SU-DHL-6 (cell line): ENCODE measurements around the gene CLTRN.
"Not testable (repeated sequence)": the region's sequence is repeated elsewhere in the genome, so short reads cannot be mapped to it uniquely, and the experiment has no call there.

Experiments
- H2AFZ ChIP-seq: fragments of 200-600 bp; sonication (generic); 2 replicates; pipeline ENCODE4 v1.6.1; 2014; ENCODE audit warnings: low read depth, mild to moderate bottlenecking, moderate library complexity, mixed read lengths, antibody characterized with exemption, low read length; ENCODE audit not compliant: severe bottlenecking
- H3F3A ChIP-seq: fragments of 200-600 bp; shearing (Covaris generic); 2 replicates; pipeline ENCODE4 v1.6.0; 2016; ENCODE audit warnings: antibody characterized with exemption, mild to moderate bottlenecking; ENCODE audit not compliant: insufficient read depth
- H3K27ac ChIP-seq: fragments of 200-600 bp; sonication (generic); 2 replicates; pipeline ENCODE4 v1.5.1; 2016; ENCODE audit warnings: low read depth, mild to moderate bottlenecking, low read length, moderate library complexity, mixed read lengths
- H3K27me3 ChIP-seq: fragments of 200-600 bp; sonication (generic), shearing (Covaris generic); 2 replicates; pipeline ENCODE4 v1.6.0; 2014; ENCODE audit warnings: mild to moderate bottlenecking, low read length
- H3K36me3 ChIP-seq: fragments of 200-600 bp; sonication (generic); 2 replicates; pipeline ENCODE4 v1.6.1; 2014; ENCODE audit warnings: mild to moderate bottlenecking, low read length, mixed read lengths
- H3K4me2 ChIP-seq: fragments of 300-600, 200-600 bp; shearing (Covaris generic), sonication (generic); 2 replicates; pipeline ENCODE4 v1.6.0; 2014; ENCODE audit warnings: low read length, low read depth, mild to moderate bottlenecking; ENCODE audit not compliant: poor library complexity, severe bottlenecking
- H3K4me3 ChIP-seq: fragments of 200-600 bp; sonication (generic); 2 replicates; pipeline ENCODE4 v1.5.1; 2014; ENCODE audit warnings: antibody characterized with exemption, low read length, mild to moderate bottlenecking, mixed read lengths; ENCODE audit not compliant: insufficient read depth, poor library complexity, severe bottlenecking
- H3K79me2 ChIP-seq: fragments of 200-600 bp; sonication (generic); 2 replicates; pipeline ENCODE4 v1.6.1; 2014; ENCODE audit warnings: mild to moderate bottlenecking, low read length, moderate library complexity; ENCODE audit not compliant: insufficient read depth
- H3K9ac ChIP-seq: fragments of 200-600 bp; sonication (generic); 2 replicates; pipeline ENCODE4 v1.7.0; 2014; ENCODE audit warnings: mild to moderate bottlenecking, low read length
- H3K9me2 ChIP-seq: fragments of 200-600 bp; sonication (generic); replicated peaks from 2 replicates; pipeline ENCODE4 v1.6.1; 2014; ENCODE audit warnings: low read length; ENCODE audit not compliant: insufficient read depth
- H3K9me3 ChIP-seq: fragments of 200-600 bp; sonication (generic); 2 replicates; pipeline ENCODE4 v1.6.1; 2014; ENCODE audit warnings: low read length, mixed read lengths; ENCODE audit not compliant: insufficient read depth
- H4K20me1 ChIP-seq: fragments of 200-600 bp; sonication (generic); 2 replicates; pipeline ENCODE4 v1.6.1; 2014; ENCODE audit warnings: low read depth, mild to moderate bottlenecking, antibody characterized with exemption, low read length, moderate library complexity, mixed read lengths
- EZH2phosphoT487 ChIP-seq: fragments of 200-600 bp; sonication (generic), shearing (Covaris generic); conservative IDR thresholded peaks from 2 replicates; pipeline ENCODE4 v1.6.1; 2018; ENCODE audit warnings: mild to moderate bottlenecking, antibody characterized with exemption, low read length, moderate library complexity, mixed read lengths
- TF ChIP-seq, protein P1 (sequence below): fragments of 200-600 bp; sonication (generic); IDR thresholded peaks from one replicate; pipeline ENCODE4 v1.5.1; 2017; ENCODE audit warnings: antibody characterized with exemption, mild to moderate bottlenecking, low read length, moderate library complexity; ENCODE audit not compliant: insufficient read depth, poor library complexity, severe bottlenecking

The CLTRN gene

DNA sequence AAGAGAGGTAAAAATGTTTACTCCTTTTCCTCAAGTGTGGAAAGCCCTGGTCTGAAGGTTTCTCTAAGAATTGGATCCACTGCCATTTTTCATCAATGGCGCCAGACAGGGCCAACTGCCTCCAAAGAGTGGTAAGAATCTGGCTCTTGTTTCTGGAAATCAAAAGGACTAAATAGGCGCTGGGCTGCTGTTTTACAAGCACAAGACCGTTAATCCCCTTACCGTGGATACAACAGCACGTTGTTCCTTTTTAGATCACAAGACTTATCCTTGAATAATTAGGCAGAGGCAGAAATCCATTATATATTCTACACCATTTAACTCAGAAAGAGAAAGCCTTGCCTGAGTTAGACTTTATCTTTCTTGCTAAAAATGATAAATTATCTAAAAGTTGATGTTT is 10.6 kb downstream of the CLTRN start:
- Histone ChIP-seq H3K4me3 (no peak overlapping the region), H3F3A (no peaks in the 10 kb centered on the region), H3K27ac (no peak overlapping the region), H3K9ac (no peak overlapping the region), H2AFZ (no peak overlapping the region), H3K36me3 (no peaks in the 10 kb centered on the region), H3K9me2 (no peaks in the 10 kb centered on the region), H3K79me2 (no peaks in the 10 kb centered on the region), H3K9me3 (no peaks in the 10 kb centered on the region), H3K4me2 (no peak overlapping the region), H3K27me3 (no peaks in the 10 kb centered on the region), H4K20me1 (no peaks in the 10 kb centered on the region)
- TF ChIP-seq, protein P1, sequence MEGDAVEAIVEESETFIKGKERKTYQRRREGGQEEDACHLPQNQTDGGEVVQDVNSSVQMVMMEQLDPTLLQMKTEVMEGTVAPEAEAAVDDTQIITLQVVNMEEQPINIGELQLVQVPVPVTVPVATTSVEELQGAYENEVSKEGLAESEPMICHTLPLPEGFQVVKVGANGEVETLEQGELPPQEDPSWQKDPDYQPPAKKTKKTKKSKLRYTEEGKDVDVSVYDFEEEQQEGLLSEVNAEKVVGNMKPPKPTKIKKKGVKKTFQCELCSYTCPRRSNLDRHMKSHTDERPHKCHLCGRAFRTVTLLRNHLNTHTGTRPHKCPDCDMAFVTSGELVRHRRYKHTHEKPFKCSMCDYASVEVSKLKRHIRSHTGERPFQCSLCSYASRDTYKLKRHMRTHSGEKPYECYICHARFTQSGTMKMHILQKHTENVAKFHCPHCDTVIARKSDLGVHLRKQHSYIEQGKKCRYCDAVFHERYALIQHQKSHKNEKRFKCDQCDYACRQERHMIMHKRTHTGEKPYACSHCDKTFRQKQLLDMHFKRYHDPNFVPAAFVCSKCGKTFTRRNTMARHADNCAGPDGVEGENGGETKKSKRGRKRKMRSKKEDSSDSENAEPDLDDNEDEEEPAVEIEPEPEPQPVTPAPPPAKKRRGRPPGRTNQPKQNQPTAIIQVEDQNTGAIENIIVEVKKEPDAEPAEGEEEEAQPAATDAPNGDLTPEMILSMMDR: no peak
- no peak for TF ChIP-seq EZH2phosphoT487

- H4K20me1 ChIP-seq, H3F3A ChIP-seq, H3K9ac ChIP-seq, H3K9me3 ChIP-seq, H3K9me2 ChIP-seq, H3K4me2 ChIP-seq, H3K27me3 ChIP-seq, H3K36me3 ChIP-seq, H3K4me3 ChIP-seq, H3K79me2 ChIP-seq, H3K27ac ChIP-seq, H2AFZ ChIP-seq: not testable (repeated sequence)
Observed at GRCh38 chrX:15647510-15647909, 17.1 kb downstream of the CLTRN start.

GRCh38 chrX:15646543-15646942 is 18.1 kb downstream of the CLTRN start:
- TF ChIP-seq, protein P1: no peak
- TF ChIP-seq EZH2phosphoT487: no peak
- Histone ChIP-seq H3K27me3 (no peaks in the 10 kb centered on the region), H3K9me3 (no peaks in the 10 kb centered on the region), H4K20me1 (no peaks in the 10 kb centered on the region), H3K9me2 (no peaks in the 10 kb centered on the region), H3K4me2 (no peak overlapping the region), H3K79me2 (no peaks in the 10 kb centered on the region), H3K36me3 (no peaks in the 10 kb centered on the region), H3K27ac (no peak overlapping the region), H3K9ac (no peak overlapping the region), H3F3A (no peaks in the 10 kb centered on the region), H3K4me3 (no peak overlapping the region), H2AFZ (no peak overlapping the region)

DNA sequence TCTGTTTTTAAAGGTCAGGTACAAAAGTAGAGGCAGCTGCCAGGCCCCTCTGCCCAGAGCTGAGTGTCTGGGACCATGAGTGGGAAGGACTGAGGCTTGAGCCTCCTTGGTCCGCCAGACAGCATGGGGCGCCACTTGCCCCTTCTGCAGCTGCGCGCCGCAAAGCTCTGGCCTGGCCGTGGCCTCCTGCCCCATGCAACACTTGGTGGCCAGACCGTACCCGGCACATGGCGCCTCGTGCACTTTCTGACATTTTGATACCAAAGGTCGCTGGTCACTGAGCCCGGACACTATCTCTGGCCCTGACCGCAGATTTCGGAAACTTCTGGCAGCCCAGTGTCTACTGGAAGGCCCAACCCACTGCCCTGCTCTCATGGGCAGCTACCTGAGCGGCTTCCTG is 18.6 kb downstream of the CLTRN start:
- no peak for TF ChIP-seq EZH2phosphoT487
- TF ChIP-seq, protein P1: no peak
- Histone ChIP-seq H3K79me2 (no peaks in the 10 kb centered on the region), H3K9me2 (no peaks in the 10 kb centered on the region), H4K20me1 (no peaks in the 10 kb centered on the region), H2AFZ (no peak overlapping the region), H3F3A (no peaks in the 10 kb centered on the region), H3K9me3 (no peaks in the 10 kb centered on the region), H3K27me3 (no peaks in the 10 kb centered on the region), H3K27ac (no peak overlapping the region), H3K4me2 (no peak overlapping the region), H3K4me3 (no peak overlapping the region), H3K36me3 (no peaks in the 10 kb centered on the region), H3K9ac (no peak overlapping the region)
